Brain pericyte (primary cell): ENCODE measurements around the gene FXYD1.
"Not testable (repeated sequence)": the region's sequence is repeated elsewhere in the genome, so short reads cannot be mapped to it uniquely, and the experiment has no call there.

Experiments
- DNase-seq: peaks from one replicate; pipeline ENCODE4 v3.0.0-alpha.2; 2012; ENCODE audit warnings: low read depth, low spot score

Gene FXYD1

DNA sequence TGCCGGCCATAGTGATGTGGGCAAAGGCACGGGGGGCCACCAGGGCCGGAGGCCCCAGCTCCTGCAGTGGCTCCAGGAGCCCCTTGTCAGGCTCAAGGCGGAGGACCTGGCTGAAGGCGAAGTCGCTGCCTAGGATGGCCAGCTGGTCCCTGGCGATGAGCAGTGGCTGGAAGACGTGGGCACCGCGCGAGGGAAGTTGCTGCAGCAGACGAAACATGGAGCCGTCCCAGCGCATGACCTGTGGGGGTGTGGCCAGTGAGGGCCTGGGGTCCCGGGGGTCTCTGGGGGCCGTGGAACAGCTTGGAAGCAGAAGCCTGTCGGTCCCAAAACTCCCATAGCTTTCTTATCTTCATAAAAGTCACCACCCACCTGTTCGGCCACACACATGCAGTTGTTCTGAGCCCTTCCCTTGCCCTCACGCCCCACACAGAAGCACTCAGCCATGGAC, 13.3 kb upstream of the FXYD1 start:
- no peak for DNase-seq

GRCh38 chr19:35125749-35126623, 12.6 kb upstream of the FXYD1 start:
- DNase-seq: no peak

DNA sequence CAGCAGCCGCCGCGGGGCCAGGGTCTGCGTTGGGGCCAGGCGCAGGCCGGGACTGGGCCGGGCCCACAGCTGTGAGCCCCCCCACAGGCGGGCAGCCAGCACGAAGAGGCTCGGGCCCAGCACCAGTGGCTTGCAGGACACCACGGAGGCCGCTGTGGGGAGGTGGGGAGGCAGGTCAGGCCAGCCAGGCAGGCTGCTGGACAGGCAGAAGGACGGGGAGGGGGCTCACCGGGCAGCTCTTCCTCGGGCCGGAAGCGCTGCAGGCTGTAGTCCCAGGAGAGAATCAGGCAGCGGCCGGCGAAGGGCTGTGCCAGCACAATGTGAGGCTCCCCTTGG, 12.0 kb upstream of the FXYD1 start:
- no peak for DNase-seq

GRCh38 chr19:35127871-35128270, 10.8 kb upstream of the FXYD1 start:
- no peak for DNase-seq

GRCh38 chr19:35128398-35129057, 10.1 kb upstream of the FXYD1 start:
- DNase-seq: no peak

DNA sequence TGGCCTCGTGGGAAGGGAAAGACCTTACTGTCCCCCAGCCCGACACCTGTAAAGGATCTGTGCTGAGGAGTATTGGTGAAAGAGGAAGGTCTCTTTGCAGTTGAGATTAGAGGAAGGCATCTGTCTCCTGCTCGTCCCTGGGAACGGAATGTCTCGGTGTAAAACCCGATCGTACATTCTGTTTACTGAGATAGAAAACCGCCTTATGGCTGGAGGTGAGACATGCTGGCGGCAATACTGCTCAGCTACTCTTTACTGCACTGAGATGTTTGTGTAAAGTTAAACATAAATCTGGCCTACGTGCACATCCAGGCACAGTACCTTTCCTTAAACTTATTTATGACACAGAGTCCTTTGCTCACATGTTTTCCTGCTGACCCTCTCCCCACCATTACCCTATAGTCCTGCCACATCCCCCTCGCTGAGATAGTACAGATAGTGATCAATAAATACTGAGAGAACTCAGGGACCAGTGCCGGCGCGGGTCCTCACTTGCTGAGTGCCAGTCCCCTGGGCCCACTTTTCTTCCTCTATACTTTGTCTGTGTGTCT, 8.8 kb upstream of the FXYD1 start:
- not testable (repeated sequence) for DNase-seq

- DNase-seq: no peak
Measured at GRCh38 chr19:35130761-35131720, 7.6 kb upstream of the FXYD1 start.

- DNase-seq: no peak
Measured at GRCh38 chr19:35132254-35132653, 6.4 kb upstream of the FXYD1 start.

- DNase-seq: no peak
Measured at GRCh38 chr19:35133826-35134225, 4.8 kb upstream of the FXYD1 start.

DNA sequence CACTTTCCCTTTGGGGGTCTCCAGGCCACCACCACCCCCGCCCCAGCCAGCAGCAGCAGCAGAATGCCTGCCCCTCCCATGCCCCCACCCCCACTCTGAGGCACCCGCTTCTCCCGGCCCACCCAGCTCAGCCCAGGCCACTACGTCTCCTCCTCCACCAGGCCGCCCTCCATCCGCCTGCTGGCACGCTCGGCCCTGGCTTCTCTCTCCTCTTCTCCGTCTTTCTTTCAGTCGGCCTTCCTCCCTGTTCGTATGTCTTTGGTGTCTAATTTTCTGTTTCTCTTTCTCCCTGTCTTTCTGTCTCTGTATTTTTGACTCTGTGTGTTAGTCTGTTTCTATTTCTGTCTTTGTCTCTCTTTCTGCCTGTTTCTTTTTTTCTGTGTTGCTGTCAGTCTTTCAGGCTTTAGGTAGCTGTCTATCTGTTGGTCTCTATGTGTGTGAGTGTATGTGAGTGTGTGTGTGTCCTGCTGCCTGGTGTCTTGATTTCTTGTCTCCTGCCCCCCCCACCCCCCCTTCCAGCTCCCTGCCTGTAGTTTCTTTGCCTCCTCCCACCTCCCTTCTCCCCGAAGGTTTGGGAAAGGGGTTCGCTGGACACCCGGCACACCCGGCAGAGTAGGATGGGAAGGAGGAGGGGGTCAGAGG, 3.9 kb upstream of the FXYD1 start, which contains the start of gene LGI4:
LGI4 (minus strand) TSS at position 459 of the 642 bp plus-strand sequence; CDS start at position 80, 379 bp downstream.
- no peak for DNase-seq

DNA sequence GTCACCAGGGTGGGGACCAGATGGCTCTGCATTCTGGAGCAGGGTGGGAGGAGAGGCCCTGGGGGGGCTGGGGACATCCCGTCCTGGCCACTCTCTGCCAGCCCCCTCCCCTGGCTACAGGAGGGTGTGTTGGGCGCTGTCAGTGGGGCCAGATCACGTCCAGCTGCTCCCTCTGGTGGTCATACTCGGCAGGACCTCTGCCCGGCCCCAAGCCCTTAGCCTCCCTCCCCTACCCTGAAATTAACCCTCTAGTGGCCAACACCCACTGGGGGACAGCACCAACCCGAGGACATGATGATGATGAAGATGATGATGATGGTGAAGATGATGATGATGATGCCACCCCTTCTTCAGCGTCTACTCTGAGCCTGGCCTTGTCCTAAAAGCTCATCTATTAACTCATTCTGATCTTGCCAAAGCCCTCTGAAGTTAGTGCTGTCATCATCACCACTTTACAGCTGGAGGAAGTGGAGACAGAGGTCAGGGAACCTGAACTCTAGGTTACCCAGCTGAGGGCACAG, 3.2 kb upstream of the FXYD1 start:
- no peak for DNase-seq

GRCh38 chr19:35136231-35136630, 2.4 kb upstream of the FXYD1 start:
- DNase-seq: no peak

GRCh38 chr19:35136977-35137702, 1.5 kb upstream of the FXYD1 start:
- no peak for DNase-seq

DNA sequence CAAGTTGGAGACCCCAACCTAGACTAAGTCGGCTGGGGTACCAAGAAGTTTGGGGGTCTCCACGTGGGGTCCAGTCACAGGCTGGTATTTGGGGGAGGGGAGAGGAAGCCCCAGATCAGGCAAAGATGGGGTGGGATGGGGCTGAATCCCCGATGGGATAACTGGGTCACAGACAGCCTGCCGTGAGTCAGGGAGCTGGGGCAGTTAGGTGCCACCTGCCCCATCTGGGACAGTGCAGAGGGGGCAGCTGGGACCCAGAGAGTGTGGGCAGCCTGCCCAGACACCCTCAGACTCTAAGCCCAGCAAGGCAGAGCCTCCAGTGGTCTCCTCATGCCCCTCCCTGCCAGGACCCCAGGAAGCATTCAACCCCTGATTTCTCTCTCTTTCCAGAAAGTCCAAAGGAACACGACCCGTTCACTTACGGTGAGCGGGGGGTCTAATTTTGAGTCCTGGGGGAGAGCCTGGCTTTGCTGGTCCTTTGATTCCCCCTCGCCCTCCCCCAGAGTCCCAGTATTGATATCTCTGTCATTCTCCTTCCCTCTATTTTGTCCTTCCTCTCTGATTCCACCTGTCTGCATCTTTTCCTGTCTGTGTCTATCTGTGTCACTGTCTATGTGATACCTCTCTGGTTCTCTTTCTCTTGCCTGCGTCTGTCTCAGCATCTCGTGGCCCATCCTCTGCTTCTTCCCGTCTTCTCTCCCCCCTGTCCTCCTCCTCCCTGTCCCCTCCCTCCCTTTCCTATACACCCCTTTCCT, 1.8 kb downstream of the FXYD1 start:
- no peak for DNase-seq

- no peak for DNase-seq
Measured at GRCh38 chr19:35140962-35141836, 2.6 kb downstream of the FXYD1 start.

- no peak for DNase-seq
Measured at GRCh38 chr19:35141837-35142605, 3.4 kb downstream of the FXYD1 start.

GRCh38 chr19:35142606-35143230, 4.1 kb downstream of the FXYD1 start:
- no peak for DNase-seq
